ENCODE results near the gene PRDX2. TPM values are rescaled to one million over a fixed set of nuclear protein-coding genes. Genes with fewer than 3 reads are reported as not detected.

PRDX2 gene
- polyA plus RNA-seq, 1 experiment = 187 TPM

GRCh38 chr19:12834976-12835757, 33.6 kb upstream of the PRDX2 start:
- no peak overlapping the region for H3K27ac ChIP-seq (ENCODE audit: low read depth, low read length)
- no peaks in the 10 kb centered on the region; the same call in 1 of the 2 replicates for H3K9me3 ChIP-seq (ENCODE audit: control insufficient read depth, insufficient read depth, low read length)
- no peak overlapping the region for H3K4me3 ChIP-seq (ENCODE audit: low read depth, low read length)
- CTCF ChIA-PET = interaction anchor here (0.9 to 1.2 kb wide), 2 partner anchors 13 to 68 kb away, joined by 4 to 5 read pairs; no protein-coding TSS in a partner anchor
- POLR2A ChIA-PET = no interaction called here
- DNase-seq (ENCODE audit: low read depth, low spot score) = no peak
- H3K27me3 ChIP-seq (ENCODE audit: control insufficient read depth, insufficient read depth, low read length) = peaks cover 66% of the 10 kb centered on the region
- no peak for TF ChIP-seq CTCF (IDR thresholded peaks at IDR 0.05; ENCODE audit: low read depth, low read length)

GRCh38 chr19:12834566-12834943, 33.0 kb upstream of the PRDX2 start, which contains the start of gene RTBDN:
TSS of gene RTBDN (minus strand) at chr19:12834579. CDS start at chr19:12829979, 4,600 bp downstream.
- no peak for TF ChIP-seq CTCF (IDR thresholded peaks at IDR 0.05; ENCODE audit: low read depth, low read length)
- ChIA-PET POLR2A (interaction anchor here (0.6 kb wide), 1 partner anchor 393 kb away, joined by 6 read pairs; no protein-coding TSS in a partner anchor), CTCF (interaction anchor here (0.9 to 1.2 kb wide), 3 partner anchors 12 to 67 kb away, joined by 4 to 6 read pairs (median 5); no protein-coding TSS in a partner anchor)
- DNase-seq (ENCODE audit: low read depth, low spot score) = no peak
- Histone ChIP-seq H3K27me3 (ENCODE audit: control insufficient read depth, insufficient read depth, low read length) (peaks cover 59% of the 10 kb centered on the region), H3K4me3 (ENCODE audit: low read depth, low read length) (peak within 1 kb of the TSS; percentile 56), H3K9me3 (ENCODE audit: control insufficient read depth, insufficient read depth, low read length) (no peaks in the 10 kb centered on the region; the same call in 1 of the 2 replicates), H3K27ac (ENCODE audit: low read depth, low read length) (no peak within 1 kb of the TSS)

- no peak for DNase-seq (ENCODE audit: low read depth, low spot score)
- ChIA-PET CTCF (interaction anchor here (0.9 to 1.2 kb wide), 3 partner anchors 13 to 67 kb away, joined by 4 to 6 read pairs (median 5); no protein-coding TSS in a partner anchor), POLR2A (interaction anchor here (0.6 kb wide), 1 partner anchor 394 kb away, joined by 6 read pairs; no protein-coding TSS in a partner anchor)
- no peak overlapping the region for H3K27ac ChIP-seq (ENCODE audit: low read depth, low read length)
- peaks cover 55% of the 10 kb centered on the region for H3K27me3 ChIP-seq (ENCODE audit: control insufficient read depth, insufficient read depth, low read length)
- no peak for TF ChIP-seq CTCF (IDR thresholded peaks at IDR 0.05; ENCODE audit: low read depth, low read length)
- no peaks in the 10 kb centered on the region; the same call in 1 of the 2 replicates for H3K9me3 ChIP-seq (ENCODE audit: control insufficient read depth, insufficient read depth, low read length)
- H3K4me3 ChIP-seq (ENCODE audit: low read depth, low read length) = peak overlapping the region; percentile 56
Measured at GRCh38 chr19:12833738-12834565, 32.4 kb upstream of the PRDX2 start.

- H3K4me3 ChIP-seq (ENCODE audit: low read depth, low read length) = no peak overlapping the region
- no peaks in the 10 kb centered on the region; the same call in 1 of the 2 replicates for H3K9me3 ChIP-seq (ENCODE audit: control insufficient read depth, insufficient read depth, low read length)
- no peak overlapping the region for H3K27ac ChIP-seq (ENCODE audit: low read depth, low read length)
- ChIA-PET CTCF (no interaction called here), POLR2A (no interaction called here)
- H3K27me3 ChIP-seq (ENCODE audit: control insufficient read depth, insufficient read depth, low read length) = peaks cover 51% of the 10 kb centered on the region
- DNase-seq (ENCODE audit: low read depth, low spot score) = no peak
- no peak for TF ChIP-seq CTCF (IDR thresholded peaks at IDR 0.05; ENCODE audit: low read depth, low read length)
Measured at GRCh38 chr19:12833418-12833737, 31.8 kb upstream of the PRDX2 start.

Data from AG04450 (cell line).